Activated CD4-positive, CD25-positive, alpha-beta regulatory T cell (primary cell): ENCODE results near the gene UTP11.

ENCODE experiments used
- DNase-seq, 4 experiments: peaks; one replicate each; lab custom pipeline; 2025; lab: John Stamatoyannopoulos, UW

UTP11 gene

GRCh38 chr1:38046333-38046883, 33.9 kb downstream of the UTP11 start, which contains the start of gene POU3F1:
POU3F1 (minus strand) TSS chr1:38046793; CDS start chr1:38046743, 50 bp downstream.
- DNase-seq: no peak

GRCh38 chr1:38046884-38047602, 34.5 kb downstream of the UTP11 start:
- peak; percentile 50 to 64 (median 54) for DNase-seq

- DNase-seq: no peak
Observed at GRCh38 chr1:38047603-38048141, 35.1 kb downstream of the UTP11 start.

- DNase-seq: no peak
Observed at GRCh38 chr1:38050397-38051078, 38.0 kb downstream of the UTP11 start.

GRCh38 chr1:38051079-38051543, 38.6 kb downstream of the UTP11 start:
- no peak for DNase-seq

GRCh38 chr1:38052750-38053415, 40.3 kb downstream of the UTP11 start:
- DNase-seq: no peak

- no peak for DNase-seq
Observed at GRCh38 chr1:38053416-38054091, 41.0 kb downstream of the UTP11 start.

- no peak for DNase-seq
Observed at GRCh38 chr1:38055398-38055797, 42.9 kb downstream of the UTP11 start.

GRCh38 chr1:38055965-38056364, 43.4 kb downstream of the UTP11 start:
- DNase-seq: no peak

GRCh38 chr1:38059635-38060250, 47.2 kb downstream of the UTP11 start:
- no peak for DNase-seq

- DNase-seq: no peak
Observed at GRCh38 chr1:38060498-38060897, 48.0 kb downstream of the UTP11 start.

- no peak for DNase-seq
Observed at GRCh38 chr1:38061290-38061689, 48.8 kb downstream of the UTP11 start.

GRCh38 chr1:38061883-38062328, 49.4 kb downstream of the UTP11 start:
- no peak for DNase-seq

- no peak for DNase-seq
Observed at GRCh38 chr1:38062361-38063288, 50.1 kb downstream of the UTP11 start.

- no peak for DNase-seq
Observed at GRCh38 chr1:38063616-38064015, 51.1 kb downstream of the UTP11 start.

GRCh38 chr1:38064197-38064903, 51.8 kb downstream of the UTP11 start:
- no peak for DNase-seq

- DNase-seq: no peak
Observed at GRCh38 chr1:38068220-38068979, 55.9 kb downstream of the UTP11 start.

- DNase-seq: no peak
Observed at GRCh38 chr1:38068980-38069340, 56.4 kb downstream of the UTP11 start.
